HG03442 (cell line): ENCODE results near the gene IRF4.

Experiments used
- ATAC-seq: cut with Tn5 transposase; IDR thresholded peaks from one replicate; pipeline ENCODE4 v1.9.1; 2021; ENCODE audit warnings: mild to moderate bottlenecking, moderate library complexity; ENCODE audit not compliant: unreplicated experiment

The IRF4 gene

GRCh38 chr6:391559-392440 lies at the start of gene IRF4:
IRF4 (plus strand) TSS chr6:391752; CDS start chr6:393153, 1,401 bp downstream.
- ATAC-seq: peak; percentile 44

GRCh38 chr6:341914-342831 lies 49.4 kb upstream of the IRF4 start:
- peak; percentile 56 for ATAC-seq

- ATAC-seq: no peak
Observed at GRCh38 chr6:342832-343179, 48.7 kb upstream of the IRF4 start.

- ATAC-seq: no peak
Observed at GRCh38 chr6:343226-343935, 48.2 kb upstream of the IRF4 start.

GRCh38 chr6:343960-344815 lies 47.4 kb upstream of the IRF4 start:
- no peak for ATAC-seq

- ATAC-seq: no peak
Observed at GRCh38 chr6:344816-345340, 46.7 kb upstream of the IRF4 start.

GRCh38 chr6:345747-346385 lies 45.7 kb upstream of the IRF4 start:
- ATAC-seq: no peak

GRCh38 chr6:346386-347030 lies 45.0 kb upstream of the IRF4 start:
- no peak for ATAC-seq

GRCh38 chr6:347232-347631 lies 44.3 kb upstream of the IRF4 start:
- ATAC-seq: peak; percentile 82

- ATAC-seq: no peak
Observed at GRCh38 chr6:347951-348859, 43.3 kb upstream of the IRF4 start.

GRCh38 chr6:348860-349396 lies 42.6 kb upstream of the IRF4 start:
- ATAC-seq: no peak

- no peak for ATAC-seq
Observed at GRCh38 chr6:349491-349921, 42.0 kb upstream of the IRF4 start.

- no peak for ATAC-seq
Observed at GRCh38 chr6:350371-350770, 41.2 kb upstream of the IRF4 start.

GRCh38 chr6:351011-351866 lies 40.3 kb upstream of the IRF4 start:
- no peak for ATAC-seq

- no peak for ATAC-seq
Observed at GRCh38 chr6:351867-352289, 39.7 kb upstream of the IRF4 start.

- no peak for ATAC-seq
Observed at GRCh38 chr6:352474-352873, 39.1 kb upstream of the IRF4 start.
